Upper lobe of left lung (tissue), 4 donors: ENCODE results near the gene ATP5PF.

ENCODE experiments used
- EP300 ChIP-seq, 4 donors: sonication (generic); formaldehyde crosslinking; IDR thresholded peaks; one replicate each; pipeline ENCODE4 v1.5.1; 2017; ENCODE audit warnings: antibody characterized with exemption in 4 of 4, control low read depth in 2 of 4
- POLR2A ChIP-seq, 4 donors: fragments of 450-650 bp; IDR thresholded peaks; one replicate each; pipeline ENCODE4 v1.5.1; 2016 to 2017; ENCODE audit warnings: antibody characterized with exemption in 4 of 4, mild to moderate bottlenecking in 2 of 4
- POLR2AphosphoS5 ChIP-seq, 2 donors: sonication (generic); formaldehyde crosslinking; IDR thresholded peaks; one replicate each; pipeline ENCODE4 v1.5.1; 2017; ENCODE audit warnings: antibody characterized with exemption in 2 of 2
- TF ChIP-seq, protein P1 (sequence below), 6 experiments: fragments of 450-650 bp in 4 of 6; fragments of 200-600 bp in 2 of 6; sonication (generic) in 2 of 6; IDR thresholded peaks; one replicate each; pipeline ENCODE4 v1.5.1; 2016 to 2019; ENCODE audit warnings: antibody characterized with exemption in 6 of 6

DNA sequence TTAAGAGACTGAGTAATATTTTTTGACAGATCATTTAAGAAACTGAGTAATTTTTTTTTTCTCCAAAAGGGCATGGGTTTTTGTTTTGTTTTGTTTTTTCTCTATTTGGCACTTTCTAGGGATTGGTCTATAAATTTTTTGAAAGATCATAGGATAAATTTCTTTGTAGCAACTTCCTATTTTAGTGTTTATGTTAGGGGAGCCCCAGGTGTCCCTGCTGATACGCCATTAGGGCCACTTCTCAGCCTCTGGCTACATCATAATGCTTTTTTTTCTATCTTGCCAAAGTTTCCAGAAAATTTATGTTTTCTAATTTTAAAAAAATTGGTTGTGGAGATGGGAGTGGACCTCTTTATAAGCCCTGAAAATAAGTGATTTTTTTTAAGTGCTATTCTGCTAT is 2.7 kb upstream of the ATP5PF start:
- TF ChIP-seq, protein P1, sequence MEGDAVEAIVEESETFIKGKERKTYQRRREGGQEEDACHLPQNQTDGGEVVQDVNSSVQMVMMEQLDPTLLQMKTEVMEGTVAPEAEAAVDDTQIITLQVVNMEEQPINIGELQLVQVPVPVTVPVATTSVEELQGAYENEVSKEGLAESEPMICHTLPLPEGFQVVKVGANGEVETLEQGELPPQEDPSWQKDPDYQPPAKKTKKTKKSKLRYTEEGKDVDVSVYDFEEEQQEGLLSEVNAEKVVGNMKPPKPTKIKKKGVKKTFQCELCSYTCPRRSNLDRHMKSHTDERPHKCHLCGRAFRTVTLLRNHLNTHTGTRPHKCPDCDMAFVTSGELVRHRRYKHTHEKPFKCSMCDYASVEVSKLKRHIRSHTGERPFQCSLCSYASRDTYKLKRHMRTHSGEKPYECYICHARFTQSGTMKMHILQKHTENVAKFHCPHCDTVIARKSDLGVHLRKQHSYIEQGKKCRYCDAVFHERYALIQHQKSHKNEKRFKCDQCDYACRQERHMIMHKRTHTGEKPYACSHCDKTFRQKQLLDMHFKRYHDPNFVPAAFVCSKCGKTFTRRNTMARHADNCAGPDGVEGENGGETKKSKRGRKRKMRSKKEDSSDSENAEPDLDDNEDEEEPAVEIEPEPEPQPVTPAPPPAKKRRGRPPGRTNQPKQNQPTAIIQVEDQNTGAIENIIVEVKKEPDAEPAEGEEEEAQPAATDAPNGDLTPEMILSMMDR (IDR thresholded peaks at IDR 0.05): no peak
- TF ChIP-seq POLR2AphosphoS5 (IDR thresholded peaks at IDR 0.05) (no peak), EP300 (IDR thresholded peaks at IDR 0.05) (no peak), POLR2A (IDR thresholded peaks at IDR 0.05) (no peak)
